CD14-positive monocyte (primary cell): ENCODE data around the gene ALDH2. TPM values are rescaled to one million over a fixed set of nuclear protein-coding genes. Genes with fewer than 3 reads are reported as not detected.

Experiments used
- DNase-seq, 3 donors: peaks; one replicate each; pipeline ENCODE4 v3.0.0-alpha.2; 2011 to 2022
- H2AFZ ChIP-seq: 2 replicates; pipeline ENCODE4 v1.6.0; 2012; ENCODE audit warnings: mild to moderate bottlenecking, low read depth, low read length, inconsistent platforms; ENCODE audit not compliant: insufficient read depth, poor library complexity, severe bottlenecking
- H3K27ac ChIP-seq, 2 donors: 1 replicate in 1 of 2; 2 replicates in 1 of 2; pipeline ENCODE4 v1.5.1; 2012 to 2013; ENCODE audit warnings: low read length in 2 of 2, control low read depth in 1 of 2, inconsistent platforms in 1 of 2, low read depth in 1 of 2, mild to moderate bottlenecking in 1 of 2
- H3K27me3 ChIP-seq, 2 donors: one replicate each; pipeline versions ENCODE4 v1.6.0 to v1.6.1; 2011 to 2013; ENCODE audit warnings: low read length in 2 of 2; ENCODE audit not compliant: control insufficient read depth in 2 of 2, insufficient read depth in 2 of 2
- H3K36me3 ChIP-seq, 2 donors: replicated peaks in 1 of 2; 1 replicate in 1 of 2; 2 replicates in 1 of 2; pipeline versions ENCODE4 v1.5.1 to v1.6.1; 2012 to 2013; ENCODE audit warnings: low read length in 2 of 2, control low read depth in 1 of 2, inconsistent platforms in 1 of 2, mild to moderate bottlenecking in 1 of 2; ENCODE audit not compliant: insufficient read depth in 2 of 2, control insufficient read depth in 1 of 2
- H3K4me1 ChIP-seq, 2 donors: 1 replicate in 1 of 2; 2 replicates in 1 of 2; pipeline versions ENCODE4 v1.5.1 to v1.6.1; 2012 to 2013; ENCODE audit warnings: low read length in 2 of 2, control low read depth in 1 of 2, inconsistent platforms in 1 of 2, mild to moderate bottlenecking in 1 of 2, moderate library complexity in 1 of 2; ENCODE audit not compliant: insufficient read depth in 2 of 2, control insufficient read depth in 1 of 2
- H3K4me2 ChIP-seq: replicated peaks from 2 replicates; pipeline ENCODE3; 2012; ENCODE audit warnings: low read length, moderate library complexity, mild to moderate bottlenecking; ENCODE audit not compliant: poor library complexity, severe bottlenecking; ENCODE audit errors: extremely low read depth
- H3K4me3 ChIP-seq, 3 experiments: fragments of 200-600 bp in 1 of 3; sonication (generic) in 1 of 3; replicated peaks in 1 of 3; 1 replicate in 2 of 3; 2 replicates in 1 of 3; pipeline ENCODE4 v1.5.1; 2011 to 2013; ENCODE audit warnings: low read length in 3 of 3, mild to moderate bottlenecking in 3 of 3, control low read depth in 2 of 3, low read depth in 2 of 3, inconsistent platforms in 1 of 3, moderate library complexity in 1 of 3
- H3K79me2 ChIP-seq: 2 replicates; pipeline ENCODE4 v1.6.0; 2012; ENCODE audit warnings: mild to moderate bottlenecking, control low read depth, inconsistent platforms, low read length, moderate library complexity; ENCODE audit not compliant: insufficient read depth
- H3K9ac ChIP-seq: 2 replicates; pipeline ENCODE4 v1.6.0; 2017; ENCODE audit warnings: low read length, mild to moderate bottlenecking; ENCODE audit not compliant: insufficient read depth, poor library complexity, severe bottlenecking
- H3K9me3 ChIP-seq, 2 donors: replicated peaks in 1 of 2; 1 replicate in 1 of 2; 2 replicates in 1 of 2; pipeline versions ENCODE4 v1.5.1 to v1.6.1; 2012 to 2013; ENCODE audit warnings: low read length in 2 of 2, control low read depth in 1 of 2; ENCODE audit not compliant: control insufficient read depth in 1 of 2, insufficient read depth in 1 of 2
- H4K20me1 ChIP-seq: 2 replicates; pipeline ENCODE4 v1.6.0; 2012; ENCODE audit warnings: mild to moderate bottlenecking, low read length, control low read depth, moderate library complexity; ENCODE audit not compliant: insufficient read depth
- H3K27ac Mint-ChIP-seq, 7 donors: one replicate each; pipeline ENCODE4 v1.8.0; 2020; ENCODE audit warnings: mild to moderate bottlenecking in 7 of 7, mixed read lengths in 7 of 7, moderate library complexity in 6 of 7, inconsistent platforms in 2 of 7
- H3K27me3 Mint-ChIP-seq, 3 donors: one replicate each; pipeline ENCODE4 v1.8.0; 2021 to 2022; ENCODE audit warnings: low read depth in 3 of 3, mild to moderate bottlenecking in 3 of 3, mixed read lengths in 3 of 3, moderate library complexity in 3 of 3, inconsistent platforms in 1 of 3
- H3K36me3 Mint-ChIP-seq, 2 donors: one replicate each; pipeline ENCODE4 v1.8.0; 2020; ENCODE audit warnings: mixed read lengths in 2 of 2, inconsistent platforms in 1 of 2, mild to moderate bottlenecking in 1 of 2
- H3K4me1 Mint-ChIP-seq: one replicate; pipeline ENCODE4 v1.8.0; 2020; ENCODE audit warnings: mild to moderate bottlenecking, mixed read lengths
- H3K4me3 Mint-ChIP-seq, 2 donors: one replicate each; pipeline ENCODE4 v1.8.0; 2020; ENCODE audit warnings: mild to moderate bottlenecking in 2 of 2, mixed read lengths in 2 of 2, moderate library complexity in 1 of 2
- H3K9me3 Mint-ChIP-seq, 7 donors: one replicate each; pipeline ENCODE4 v1.8.0; 2020 to 2022; ENCODE audit warnings: mixed read lengths in 7 of 7, mild to moderate bottlenecking in 6 of 7, moderate library complexity in 6 of 7, inconsistent platforms in 2 of 7
- CTCF ChIP-seq: fragments of 200-600 bp; IDR thresholded peaks from one replicate; pipeline ENCODE4 v1.8.0; 2022; ENCODE audit warnings: antibody characterized with exemption, mild to moderate bottlenecking
- WGBS: methylation state at CpG from one replicate; pipeline ENCODE4 v1.1.5; 2013; ENCODE audit warnings: missing lambda C conversion rate; ENCODE audit not compliant: insufficient coverage; 5-methylcytosine and 5-hydroxymethylcytosine counted together
- intact Hi-C, 2 donors: fragments of 100-400 bp; cut with micrococcal nuclease; formaldehyde crosslinking; loops; one replicate each; pipeline versions ENCODE4 v1.15.0 to v1.15.1; 2023
- polyA plus RNA-seq, 3 donors: library from polyadenylated mRNA; depleted of rRNA in 1 of 3; unstranded in 2 of 3; stranded (reverse) in 1 of 3; fragments of 300-500 nt in 2 of 3; fragments of >200 nt in 1 of 3; fragmentation: Illumina TruSeq in 2 of 3; gene quantifications; 1 replicate in 2 of 3; 2 replicates in 1 of 3; pipeline ENCODE4 v1.2.3, GENCODE V29; 2012 to 2021
- small RNA-seq: library from RNA; depleted of rRNA; stranded (forward); fragments of <200 nt; gene quantifications from one replicate; pipeline ENCODE3, GENCODE V24; 2012; ENCODE audit warnings: low read depth; ENCODE audit not compliant: insufficient read length

ALDH2 gene
- polyA plus RNA-seq, 3 donors = 272 to 404 (median 384) TPM

GRCh38 chr12:111858778-111859177, 92.0 kb downstream of the ALDH2 start:
- intact Hi-C loops = no loop called here
- Histone ChIP-seq H2AFZ (no peak overlapping the region), H4K20me1 (peaks cover 66% of the 10 kb centered on the region), H3K4me3 (no peak overlapping the region), H3K79me2 (peaks cover 98% of the 10 kb centered on the region), H3K27me3 (no peaks in the 10 kb centered on the region), H3K9ac (no peak overlapping the region), H3K27ac (no peak overlapping the region), H3K4me2 (no peak overlapping the region), H3K9me3 (peaks cover 0 to 4% of the 10 kb centered on the region in 2 donors), H3K4me1 (peaks cover 5 to 7% of the 10 kb centered on the region in 2 donors), H3K36me3 (peaks cover 0 to 13% of the 10 kb centered on the region in 2 donors)
- Mint-ChIP-seq H3K27ac (peak overlapping the region in 2 of 7 donors; percentile 32 to 60), H3K27me3 (no peaks in the 10 kb centered on the region), H3K4me1 (peaks cover 10% of the 10 kb centered on the region), H3K4me3 (no peak overlapping the region), H3K36me3 (peaks cover 7 to 21% of the 10 kb centered on the region in 2 donors), H3K9me3 (peaks cover 0 to 3% (median 0%) of the 10 kb centered on the region in 7 donors)
- TF ChIP-seq CTCF = no peak
- no peak for DNase-seq
- WGBS = 97% methylated on average over 6 of the region's 7 CpGs

GRCh38 chr12:111864913-111865312, 98.2 kb downstream of the ALDH2 start:
- no peak overlapping the region for H3K4me3 Mint-ChIP-seq
- H3K9me3 ChIP-seq = no peaks in the 10 kb centered on the region
- H3K9me3 Mint-ChIP-seq = peaks cover 0 to 2% (median 0%) of the 10 kb centered on the region in 7 donors
- peaks cover under 1 to 5% of the 10 kb centered on the region in 2 donors for H3K4me1 ChIP-seq
- no peak overlapping the region for H3K27ac ChIP-seq
- H3K27me3 Mint-ChIP-seq = no peaks in the 10 kb centered on the region
- H3K4me2 ChIP-seq = no peak overlapping the region
- H2AFZ ChIP-seq = no peak overlapping the region
- WGBS = 40% methylated on average over 1 of the region's 1 CpG
- intact Hi-C loops = no loop called here
- no peak for DNase-seq
- H3K36me3 ChIP-seq = peaks cover 50 to 64% of the 10 kb centered on the region in 2 donors
- H4K20me1 ChIP-seq = peaks cover 41% of the 10 kb centered on the region
- peaks cover 49% of the 10 kb centered on the region for H3K79me2 ChIP-seq
- H3K27ac Mint-ChIP-seq = peak overlapping the region in 1 of 7 donors; percentile 66
- H3K4me3 ChIP-seq = no peak overlapping the region
- no peak overlapping the region for H3K9ac ChIP-seq
- no peaks in the 10 kb centered on the region for H3K27me3 ChIP-seq
- TF ChIP-seq CTCF = no peak
- H3K4me1 Mint-ChIP-seq = peaks cover 7% of the 10 kb centered on the region
- peaks cover 37 to 53% of the 10 kb centered on the region in 2 donors for H3K36me3 Mint-ChIP-seq

Small RNA genes within 50 kb of the gene (small RNA-seq; reads per million reads assigned to genes)
- not detected for gene MIR6761

Other genes with a start within 250 kb of the ALDH2 start
- gene ATXN2, start 167.6 kb upstream of the ALDH2 start, polyA plus RNA-seq = 10 to 100 TPM in 2 of 3 donors, 1 to 10 TPM in 1; 4.3 to 28.8 (median 11.9) TPM
- gene BRAP, start 81.0 kb upstream of the ALDH2 start, polyA plus RNA-seq = 10 to 100 TPM in 2 of 3 donors, 1 to 10 TPM in 1; 7.0 to 14.5 (median 10.2) TPM
- 10 to 100 TPM in 2 of 3 donors, 1 to 10 TPM in 1; 9.4 to 34.3 (median 10.1) TPM for gene ACAD10, start 80.9 kb upstream of the ALDH2 start, polyA plus RNA-seq
- gene MAPKAPK5, start 75.3 kb downstream of the ALDH2 start, polyA plus RNA-seq = 10 to 100 TPM; 25.3 to 58.2 (median 28.2) TPM
- 10 to 100 TPM in 1 of 3 donors, 1 to 10 TPM in 2; 5.6 to 11.6 (median 8.3) TPM for gene TMEM116, start 246.2 kb downstream of the ALDH2 start, polyA plus RNA-seq
- gene ERP29, start 246.5 kb downstream of the ALDH2 start, polyA plus RNA-seq = 100 to 1,000 TPM; 158 to 207 (median 170) TPM